HG03039 (cell line): Measurements from ENCODE around the gene CYP20A1.

Experiments used
- ATAC-seq: cut with Tn5 transposase; IDR thresholded peaks from one replicate; pipeline ENCODE4 v1.9.1; 2021; ENCODE audit warnings: mild to moderate bottlenecking, moderate library complexity; ENCODE audit not compliant: unreplicated experiment

Gene CYP20A1

GRCh38 chr2:203354966-203355365 is 116.1 kb downstream of the CYP20A1 start:
- ATAC-seq: no peak
